ENCODE results near the gene FAM200A.
"Not testable (repeated sequence)": the region's sequence is repeated elsewhere in the genome, so short reads cannot be mapped to it uniquely, and the experiment has no call there.

Gene FAM200A

DNA sequence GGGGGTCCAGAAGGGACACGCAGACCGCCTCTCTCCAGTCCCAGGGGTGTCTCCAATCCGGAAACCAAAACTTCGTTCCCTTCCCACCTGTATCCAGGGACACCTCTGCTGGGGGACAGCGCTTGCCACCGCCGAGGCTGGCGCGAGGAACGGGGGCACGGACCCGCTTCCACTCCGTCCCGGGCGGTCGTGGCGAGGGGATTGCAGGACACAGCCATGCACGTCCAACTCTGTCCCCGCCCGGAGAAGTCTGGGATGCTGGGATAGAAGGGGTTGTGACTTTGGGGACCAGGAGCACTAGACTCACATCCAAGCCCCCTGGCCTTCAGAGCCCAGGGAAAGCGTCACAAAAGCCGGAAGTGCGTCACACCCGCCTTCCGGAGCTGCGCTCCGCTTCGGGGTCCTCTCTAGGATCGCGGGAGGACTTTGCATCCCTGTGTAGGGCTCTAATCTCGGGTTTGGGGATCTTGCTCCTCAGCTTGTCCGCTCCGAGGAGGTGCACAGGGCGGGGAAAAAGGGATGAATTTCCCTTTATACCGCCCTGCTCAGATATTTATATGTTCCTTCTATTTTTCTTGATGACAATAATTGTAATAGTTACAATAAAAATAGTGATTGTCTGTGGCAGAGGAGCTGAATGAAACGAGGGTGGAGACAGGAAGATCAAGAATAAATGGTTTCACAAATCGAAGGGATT lies at the start of gene FAM200A:
FAM200A (minus strand) TSS at position 348 of the 697 bp plus-strand sequence. CDS start 3,707 bp downstream, outside the sequence.
- peak; percentile 88 for DNase-seq (ENCODE audit: low spot score)

DNA sequence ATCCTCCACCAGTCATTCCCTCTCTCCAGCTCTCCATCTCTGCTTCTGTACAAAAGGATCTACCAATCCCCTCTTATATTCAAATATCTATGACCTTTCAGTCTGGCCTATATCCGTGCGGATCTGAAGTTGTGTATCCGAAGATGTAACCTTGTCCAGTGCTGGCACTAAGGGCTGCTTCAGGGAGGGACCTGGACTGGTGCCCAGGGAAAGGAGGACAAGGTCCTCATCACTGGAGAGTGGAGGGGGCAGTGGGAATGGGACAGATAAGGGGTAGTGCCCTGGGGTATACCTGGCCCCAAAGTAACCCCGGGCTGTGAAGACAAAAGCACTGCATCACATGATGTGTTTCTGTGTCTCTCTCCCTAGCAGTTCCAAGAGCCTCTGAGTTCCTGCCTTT lies 47.9 kb upstream of the FAM200A start:
- DNase-seq (ENCODE audit: low spot score): no peak

DNA sequence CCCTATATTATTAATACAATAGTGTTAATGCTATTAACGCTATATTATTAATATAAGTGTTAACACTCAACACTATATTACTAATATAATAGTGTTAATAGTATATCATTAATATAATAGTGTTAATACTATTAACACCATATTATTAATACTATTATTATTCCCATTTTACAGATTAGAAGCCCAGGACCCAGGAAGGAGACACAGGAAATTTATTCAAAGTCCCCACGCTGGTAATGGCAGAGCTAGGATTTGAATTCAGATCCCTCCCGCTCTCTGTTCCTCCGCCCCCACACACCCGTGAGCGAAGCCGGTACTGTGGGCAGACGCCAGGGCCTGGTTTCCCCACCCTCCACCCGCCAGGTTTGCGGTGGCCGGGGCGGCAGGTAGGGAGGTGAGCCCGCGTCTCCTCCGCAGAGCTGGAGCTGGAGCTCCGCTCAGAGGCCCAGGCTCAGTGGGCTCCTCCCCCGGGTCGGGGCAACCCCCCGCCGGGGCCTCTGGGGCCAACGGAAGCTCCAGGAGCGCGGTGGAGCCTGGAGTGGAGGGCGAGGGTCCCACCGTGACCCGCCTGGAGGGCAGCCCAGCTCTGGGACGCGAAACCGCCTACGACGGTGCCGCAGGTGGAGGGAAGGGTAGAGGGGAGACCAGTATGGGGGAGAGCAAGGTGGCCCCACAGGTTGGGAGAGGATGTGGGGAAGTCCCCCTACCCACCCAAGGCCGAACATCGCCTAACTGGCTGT lies 46.0 kb upstream of the FAM200A start, which contains the start of gene TMEM225B:
TMEM225B (plus strand) TSS at position 506 of the 740 bp plus-strand sequence. CDS start 6,122 bp downstream, outside the sequence.
- DNase-seq (ENCODE audit: low spot score): no peak

- no peak for DNase-seq (ENCODE audit: low spot score)
These were observed 44.6 kb upstream of the FAM200A start for GRCh38 chr7:99596408-99596955.

- no peak for DNase-seq (ENCODE audit: low spot score)
These were observed 43.2 kb upstream of the FAM200A start for GRCh38 chr7:99594948-99595745.

DNA sequence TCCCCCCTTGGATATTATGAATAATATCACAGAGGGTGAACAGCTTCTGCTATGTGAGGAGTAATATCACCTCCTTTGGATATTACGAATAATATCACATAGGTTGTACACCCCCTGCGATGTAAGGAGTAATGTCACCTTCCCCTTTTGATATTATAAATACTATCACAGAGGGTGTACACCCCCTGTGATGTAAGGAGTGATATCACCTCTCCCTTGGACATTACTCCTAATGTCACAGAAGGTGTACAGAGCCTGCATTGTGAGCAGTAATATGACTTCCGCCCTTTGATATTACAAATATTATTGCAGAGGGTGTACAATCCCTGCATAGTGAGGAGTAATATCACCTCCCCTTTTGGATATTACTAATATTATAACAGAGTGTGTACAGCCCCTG lies 37.0 kb upstream of the FAM200A start:
- no peak for DNase-seq (ENCODE audit: low spot score)

DNA sequence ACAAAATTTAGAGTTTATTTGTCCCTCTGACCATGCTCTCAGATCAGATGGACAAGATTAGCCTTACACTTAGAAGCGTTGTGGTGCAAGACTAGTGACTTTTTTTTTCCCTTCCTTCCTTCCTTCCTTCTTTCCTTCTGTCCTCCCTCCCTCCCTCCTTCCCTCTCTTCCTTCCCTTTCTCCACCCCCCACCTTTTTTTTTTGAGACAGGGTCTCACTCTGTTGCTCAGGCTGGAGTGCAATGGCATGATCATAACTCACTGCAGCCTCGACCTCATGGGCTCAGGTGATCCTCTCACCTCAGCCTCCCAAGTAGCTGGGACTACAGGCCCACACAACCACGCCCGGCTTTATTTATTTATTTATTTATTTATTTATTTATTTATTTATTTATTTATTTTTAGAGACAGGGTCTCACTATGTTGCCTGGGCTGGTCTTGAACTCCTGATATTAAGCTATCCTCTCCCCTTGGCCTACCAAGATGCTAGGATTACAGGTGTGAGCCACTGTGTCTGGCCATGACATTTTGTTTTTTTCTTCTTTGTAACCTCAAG lies 28.9 kb upstream of the FAM200A start:
- not testable (repeated sequence) for DNase-seq (ENCODE audit: low spot score)

DNA sequence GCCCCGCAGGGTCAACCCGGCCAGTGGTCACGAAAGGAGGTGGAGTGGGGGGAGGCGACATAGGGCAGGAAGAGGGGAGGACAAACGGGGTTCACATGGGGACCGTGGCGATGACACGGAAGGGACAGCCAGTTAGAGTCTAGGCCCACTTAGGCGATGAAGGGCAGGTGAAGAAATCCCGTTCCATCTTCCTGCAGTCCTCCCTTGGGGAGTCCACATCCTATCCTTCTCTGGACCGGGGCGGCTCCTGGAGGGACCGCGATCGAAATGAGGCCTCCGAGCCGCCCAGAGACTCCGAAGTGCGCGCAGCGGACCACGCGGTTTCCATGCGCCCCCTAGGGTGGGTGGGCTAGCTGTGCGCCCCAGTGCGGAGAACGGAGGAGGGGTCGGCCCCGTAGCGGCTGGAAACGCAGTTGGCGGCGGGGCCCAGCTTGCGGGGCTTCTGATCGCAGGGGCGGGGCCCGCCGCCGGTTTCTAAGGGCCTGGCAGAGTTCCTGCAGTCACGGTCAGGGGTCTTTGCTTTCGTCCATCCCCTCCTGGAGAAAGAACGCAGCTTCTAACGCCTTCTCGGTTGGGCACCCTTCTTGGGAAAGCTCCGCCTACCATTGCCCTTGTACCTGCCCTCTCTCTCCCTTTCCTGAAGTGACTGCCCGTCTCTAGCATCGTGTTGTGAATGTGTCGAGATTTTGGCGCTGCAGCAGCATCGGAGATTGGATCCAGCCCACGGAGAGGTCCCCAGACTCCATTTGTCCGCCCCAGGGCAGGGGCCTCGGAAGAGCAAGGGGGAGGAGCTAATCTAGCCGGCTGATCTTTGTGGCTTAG lies 28.3 kb upstream of the FAM200A start:
- peak; percentile 87 for DNase-seq (ENCODE audit: low spot score)

- no peak for DNase-seq (ENCODE audit: low spot score)
These were observed 27.5 kb upstream of the FAM200A start for GRCh38 chr7:99579281-99579955.

GRCh38 chr7:99576251-99576650 lies 24.3 kb upstream of the FAM200A start:
- no peak for DNase-seq (ENCODE audit: low spot score)

GRCh38 chr7:99573257-99573656 lies 21.3 kb upstream of the FAM200A start:
- no peak for DNase-seq (ENCODE audit: low spot score)

GRCh38 chr7:99571768-99572167 lies 19.9 kb upstream of the FAM200A start:
- no peak for DNase-seq (ENCODE audit: low spot score)

GRCh38 chr7:99568770-99569169 lies 16.9 kb upstream of the FAM200A start:
- not testable (repeated sequence) for DNase-seq (ENCODE audit: low spot score)

DNA sequence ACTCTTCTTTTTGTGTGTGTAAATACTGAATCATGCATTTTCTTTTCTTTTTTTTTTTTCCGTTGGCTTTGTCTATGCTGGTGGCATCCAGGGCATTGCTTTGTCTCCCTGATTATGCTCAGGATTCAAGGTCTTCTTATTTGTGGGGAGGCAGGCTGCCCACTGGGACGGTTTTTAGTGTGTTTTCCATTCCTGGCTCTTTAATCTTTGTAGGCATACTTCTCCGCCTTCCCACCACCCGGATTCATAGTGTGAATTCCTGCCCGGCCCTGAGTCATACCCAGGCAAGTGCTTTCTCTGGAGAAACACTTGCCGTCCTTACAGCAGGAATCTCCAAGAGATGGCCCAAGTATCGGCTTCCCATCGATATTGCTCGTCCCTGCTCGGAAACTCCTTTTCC lies 11.7 kb upstream of the FAM200A start:
- DNase-seq (ENCODE audit: low spot score): no peak

DNA sequence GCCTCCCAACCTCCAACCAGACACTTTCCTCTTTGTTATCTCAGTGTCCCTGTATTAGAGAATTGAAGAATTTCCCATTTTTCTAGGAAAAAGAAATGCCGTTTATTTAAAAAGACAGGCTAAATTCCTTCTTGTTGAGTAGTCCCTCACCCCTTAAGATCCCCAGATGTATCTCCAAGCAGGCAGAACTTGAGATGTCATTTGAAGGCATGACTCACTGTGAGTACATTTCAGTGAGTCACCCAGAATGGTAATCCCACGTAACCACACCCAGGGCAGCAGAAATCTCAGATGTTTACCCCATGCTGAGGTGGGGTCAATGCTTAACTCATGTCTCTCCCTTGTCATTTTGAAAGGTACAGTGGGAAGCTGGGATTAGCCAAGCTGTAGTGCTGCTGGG lies 10.9 kb upstream of the FAM200A start:
- no peak for DNase-seq (ENCODE audit: low spot score)

DNA sequence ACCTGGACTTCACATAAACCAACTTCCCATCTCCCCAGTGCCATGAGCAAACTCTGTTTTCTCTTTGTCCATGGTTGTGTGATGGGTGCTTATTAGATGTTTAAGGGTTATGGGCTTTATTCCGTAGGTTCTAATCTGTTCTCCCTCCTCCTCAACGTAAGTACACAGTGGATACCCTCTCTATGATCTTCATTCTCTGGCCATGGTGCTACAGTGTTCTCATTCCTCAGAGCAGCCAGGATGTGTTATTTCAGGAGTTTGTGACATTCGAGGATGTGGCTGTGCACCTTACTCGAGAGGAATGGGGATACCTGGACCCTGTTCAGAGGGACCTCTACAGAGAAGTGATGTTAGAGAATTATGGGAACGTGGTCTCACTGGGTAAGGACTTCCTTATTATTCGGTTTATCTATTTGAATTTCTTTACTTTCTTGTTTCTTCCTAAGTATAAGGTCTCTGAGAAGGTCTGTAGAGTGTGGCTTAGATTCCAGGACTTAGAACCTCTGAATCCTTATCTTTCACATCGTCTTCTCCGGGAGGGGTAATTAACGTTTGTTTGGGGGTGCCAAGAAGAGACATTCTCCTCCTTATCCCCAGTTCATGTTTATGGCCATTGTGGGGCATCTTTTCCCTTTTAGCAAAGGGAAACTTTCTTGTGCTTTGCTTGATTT lies 10.3 kb upstream of the FAM200A start:
- DNase-seq (ENCODE audit: low spot score): no peak

GRCh38 chr7:99561737-99562051 lies 9.8 kb upstream of the FAM200A start:
- no peak for DNase-seq (ENCODE audit: low spot score)

DNA sequence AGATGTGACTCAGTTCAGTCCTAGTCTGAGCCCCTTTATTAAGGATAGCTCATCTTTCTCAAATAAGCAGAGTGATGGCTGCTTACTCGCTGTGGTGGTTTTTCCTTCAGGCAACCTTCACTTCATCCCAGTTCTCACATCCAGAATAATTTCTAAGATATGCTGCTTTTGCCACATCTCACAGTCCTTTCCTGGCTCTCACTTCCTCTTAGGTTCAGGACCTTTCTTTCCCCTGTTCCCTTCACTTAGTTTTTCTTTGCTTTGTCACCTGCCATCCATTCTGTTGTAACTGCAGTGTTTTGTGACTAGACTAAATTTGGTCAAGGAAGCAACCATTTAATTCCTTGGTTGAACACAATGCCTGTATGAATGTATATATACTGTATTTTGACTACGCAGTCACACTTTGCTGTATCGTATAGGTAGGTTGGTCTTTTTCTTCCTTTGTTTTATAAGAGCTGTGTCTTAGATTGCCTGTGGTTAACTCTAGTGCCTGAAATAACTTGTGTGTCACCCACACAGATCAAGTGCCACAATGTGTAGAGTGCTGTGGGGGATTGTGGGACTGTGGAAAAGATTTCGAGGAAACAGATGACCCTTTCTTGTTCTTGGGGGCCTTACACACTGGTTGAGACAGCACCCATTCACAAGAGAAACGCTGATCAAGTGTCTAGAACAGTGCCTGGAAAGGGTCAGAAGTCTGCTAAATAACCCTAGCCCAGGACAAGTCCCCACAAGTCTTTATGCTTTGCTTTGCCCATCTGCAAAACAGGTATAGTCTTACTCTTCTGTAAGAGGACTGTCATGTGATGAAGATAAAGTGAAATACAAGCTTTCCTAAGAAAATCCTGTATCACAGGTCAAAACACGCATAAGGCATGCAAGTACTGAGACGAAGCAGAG lies 9.2 kb upstream of the FAM200A start:
- no peak for DNase-seq (ENCODE audit: low spot score)

Measured in ecto neural progenitor cell (in vitro differentiated cells).